Endothelial cell of umbilical vein (primary cell): Measurements from ENCODE around the gene KCTD10. TPM values are rescaled to one million over a fixed set of nuclear protein-coding genes. Genes with fewer than 3 reads are reported as not detected.

Experiments used
- BruUV-seq: library from RNA; stranded (reverse); fragments of 400-500 nt; replicated peaks from 2 replicates; lab custom pipeline; 2021; lab: Mats Ljungman, UMichigan
- CTCF ChIA-PET: fragments of 300-600, 350-600 bp; sonication (Branson Sonifier 250); formaldehyde crosslinking; loops from one replicate; lab custom pipeline; 2021; ENCODE audit warnings: antibody characterized with exemption, inconsistent platforms; lab: Charles Lee
- POLR2A ChIA-PET: fragments of 300-600, 350-600 bp; sonication (Branson Sonifier 250); formaldehyde crosslinking; loops from one replicate; lab custom pipeline; 2021; ENCODE audit warnings: antibody characterized with exemption, inconsistent platforms; lab: Charles Lee
- DNase-seq: peaks from one replicate; pipeline ENCODE4 v3.0.0-alpha.2; 2011; ENCODE audit warnings: low read depth, low spot score
- FAIRE-seq: peaks from 2 replicates; lab custom pipeline; 2011; peaks lifted over from hg19 to GRCh38; lab: Jason Lieb, UNC
- H2AFZ ChIP-seq: 2 replicates; pipeline ENCODE4 v1.6.0; 2012; ENCODE audit warnings: low read depth, low read length, control low read depth, inconsistent platforms
- H3K27ac ChIP-seq: 2 replicates; pipeline ENCODE4 v1.5.1; 2011; ENCODE audit warnings: low read depth, mild to moderate bottlenecking, control low read depth, low read length, moderate library complexity; ENCODE audit not compliant: insufficient read depth
- H3K27me3 ChIP-seq, 2 experiments: 2 replicates each; pipeline versions ENCODE4 v1.6.0 to v1.6.1; 2011; ENCODE audit warnings: low read length in 2 of 2, mixed read lengths in 1 of 2; ENCODE audit not compliant: control insufficient read depth in 2 of 2, insufficient read depth in 2 of 2
- H3K36me3 ChIP-seq, 2 experiments: 2 replicates in 1 of 2; 3 replicates in 1 of 2; pipeline ENCODE4 v1.5.1; 2011; ENCODE audit warnings: low read length in 2 of 2, mild to moderate bottlenecking in 1 of 2, moderate library complexity in 1 of 2; ENCODE audit not compliant: control insufficient read depth in 2 of 2, insufficient read depth in 2 of 2; ENCODE audit errors: extremely low read depth in 1 of 2
- H3K4me1 ChIP-seq: 3 replicates; pipeline ENCODE4 v1.5.1; 2011; ENCODE audit warnings: mild to moderate bottlenecking, low read length; ENCODE audit not compliant: control insufficient read depth, insufficient read depth; ENCODE audit errors: extremely low read depth
- H3K4me2 ChIP-seq: 2 replicates; pipeline ENCODE4 v1.6.1; 2011; ENCODE audit warnings: low read length, control low read depth, mixed read lengths; ENCODE audit not compliant: insufficient read depth
- H3K4me3 ChIP-seq, 3 experiments: fragments of 200-600 bp in 1 of 3; sonication (generic), shearing (Covaris generic) in 1 of 3; replicated peaks in 1 of 3; 2 replicates each; pipeline ENCODE4 v1.5.1; 2011 to 2016; ENCODE audit warnings: control low read depth in 3 of 3, low read length in 3 of 3, mild to moderate bottlenecking in 2 of 3, inconsistent platforms in 1 of 3, low read depth in 1 of 3, moderate library complexity in 1 of 3; ENCODE audit not compliant: insufficient read depth in 1 of 3
- H3K79me2 ChIP-seq: 2 replicates; pipeline ENCODE4 v1.6.0; 2012; ENCODE audit warnings: low read length, inconsistent platforms; ENCODE audit not compliant: control insufficient read depth, insufficient read depth
- H3K9ac ChIP-seq: replicated peaks from 2 replicates; pipeline ENCODE3; 2011; ENCODE audit warnings: low read length, control low read depth; ENCODE audit not compliant: insufficient read depth; ENCODE audit errors: extremely low read depth
- H3K9me1 ChIP-seq: replicated peaks from 3 replicates; pipeline ENCODE4 v1.6.0; 2011; ENCODE audit warnings: mild to moderate bottlenecking, low read length; ENCODE audit not compliant: control insufficient read depth, insufficient read depth; ENCODE audit errors: extremely low read depth
- H3K9me3 ChIP-seq: replicated peaks from 2 replicates; pipeline ENCODE4 v1.5.1; 2012; ENCODE audit warnings: low read length, inconsistent platforms; ENCODE audit not compliant: control insufficient read depth, insufficient read depth
- H4K20me1 ChIP-seq: replicated peaks from 2 replicates; pipeline ENCODE3; 2011; ENCODE audit warnings: mild to moderate bottlenecking, low read length; ENCODE audit not compliant: control insufficient read depth, insufficient read depth; ENCODE audit errors: extremely low read depth
- CTCF ChIP-seq, 2 donors: IDR thresholded peaks; 1 replicate in 1 of 2; 2 replicates in 1 of 2; pipeline ENCODE4 v1.5.1; 2011; ENCODE audit warnings: low read length in 2 of 2, mild to moderate bottlenecking in 2 of 2, moderate library complexity in 2 of 2, control low read depth in 1 of 2, inconsistent platforms in 1 of 2, low read depth in 1 of 2; ENCODE audit not compliant: insufficient read depth in 1 of 2; ENCODE audit errors: extremely low read depth in 1 of 2
- EZH2 ChIP-seq: IDR thresholded peaks from 2 replicates; pipeline ENCODE4 v1.6.1; 2012; ENCODE audit warnings: borderline replicate concordance, low read depth, mild to moderate bottlenecking, moderate library complexity, low read length, inconsistent platforms; ENCODE audit not compliant: severe bottlenecking
- FOS ChIP-seq: IDR thresholded peaks from 2 replicates; pipeline ENCODE4 v1.6.1; 2011; ENCODE audit warnings: mild to moderate bottlenecking, low read length, moderate library complexity, borderline replicate concordance; ENCODE audit not compliant: insufficient read depth
- GATA2 ChIP-seq: IDR thresholded peaks from 2 replicates; pipeline ENCODE4 v1.7.0; 2011; ENCODE audit warnings: low read depth, mild to moderate bottlenecking, moderate library complexity, mixed read lengths, low read length; ENCODE audit not compliant: insufficient read length, insufficient read depth
- JUN ChIP-seq: IDR thresholded peaks from 2 replicates; pipeline ENCODE4 v1.6.1; 2011; ENCODE audit warnings: borderline replicate concordance, low read depth; ENCODE audit not compliant: insufficient read length, insufficient read depth
- MAX ChIP-seq: IDR thresholded peaks from 2 replicates; pipeline ENCODE4 v1.6.1; 2011; ENCODE audit not compliant: insufficient read depth, insufficient read length
- MYC ChIP-seq: IDR thresholded peaks from one replicate; pipeline ENCODE4 v1.6.1; 2011; ENCODE audit warnings: mild to moderate bottlenecking, low read depth, low read length
- POLR2A ChIP-seq: IDR thresholded peaks from 2 replicates; pipeline ENCODE4 v1.6.1; 2012; ENCODE audit warnings: low read depth, mild to moderate bottlenecking, control low read depth, low read length
- POLR2AphosphoS5 ChIP-seq: IDR thresholded peaks from 2 replicates; pipeline ENCODE4 v1.6.1; 2012; ENCODE audit warnings: low read depth, mild to moderate bottlenecking, control low read depth, low read length, moderate library complexity; ENCODE audit not compliant: insufficient read depth
- dilution Hi-C: fragments of 300-500 bp; cut with MboI; formaldehyde crosslinking; loops from one replicate; pipeline ENCODE4 v1.15.0; 2019; ENCODE audit warnings: low sequenced_read_pairs; ENCODE audit not compliant: extremely low pct_ligation_motif_present
- intact Hi-C: fragments of 100-400 bp; cut with micrococcal nuclease; formaldehyde crosslinking; loops from one replicate; pipeline ENCODE4 v1.10.0; 2022
- polyA plus RNA-seq, 4 experiments: library from polyadenylated mRNA; depleted of rRNA in 3 of 4; stranded (reverse) in 3 of 4; unstranded in 1 of 4; fragments of >200 nt; gene quantifications; 2 replicates each; pipeline versions ENCODE4 v1.2.1 to v1.2.3, GENCODE V29; 2011 to 2012; ENCODE audit warnings: missing spikeins in 1 of 4
- total RNA-seq: library from RNA; stranded (reverse); gene quantifications from 2 replicates; pipeline ENCODE4 v1.2.3, GENCODE V29; 2021

The KCTD10 gene
- total and polyA plus RNA-seq, 2 donors (not counting 3 experiments of a cell fraction or from before 2014, with no cell fraction given) = 101 to 112 TPM

- ChIA-PET POLR2A (no interaction called here), CTCF (interaction anchor here (0.5 to 1.8 kb wide), 5 partner anchors 9 to 348 kb away, joined by 3 to 6 read pairs (median 3); no protein-coding TSS in a partner anchor)
- H3K4me2 ChIP-seq = no peak overlapping the region
- no peak overlapping the region for H2AFZ ChIP-seq
- H3K36me3 ChIP-seq = peaks cover 0 to 34% of the 10 kb centered on the region in 2 experiments
- BruUV-seq = no TSS peak
- DNase-seq (no peak), FAIRE-seq (no peak)
- intact Hi-C loops = no loop called here
- peaks cover 14% of the 10 kb centered on the region for H3K4me1 ChIP-seq
- no peaks in the 10 kb centered on the region for H3K79me2 ChIP-seq
- no peak overlapping the region for H3K27ac ChIP-seq
- H3K27me3 ChIP-seq = no peaks in the 10 kb centered on the region
- H3K9me3 ChIP-seq = no peaks in the 10 kb centered on the region
- no peak overlapping the region for H3K9ac ChIP-seq
- H4K20me1 ChIP-seq = no peaks in the 10 kb centered on the region
- TF ChIP-seq JUN (no peak), POLR2AphosphoS5 (no peak), MYC (no peak), FOS (no peak), GATA2 (no peak), EZH2 (no peak), MAX (no peak), CTCF (IDR thresholded peaks at IDR 0.05; ENCODE audit: extremely low read depth in 1 of 2, insufficient read depth in 1 of 2, low read depth in 1 of 2, low read length in 2 of 2) (no peak), POLR2A (no peak)
- H3K4me3 ChIP-seq = no peak overlapping the region
- no peaks in the 10 kb centered on the region for H3K9me1 ChIP-seq
- dilution Hi-C loops = no loop called here
These were observed 47.6 kb upstream of the KCTD10 start for GRCh38 chr12:109524466-109525278.
